Panc1 (cell line): ENCODE data around the gene LRMDA. TPM values are rescaled to one million over a fixed set of nuclear protein-coding genes. Genes with fewer than 3 reads are reported as not detected.

Experiments used
- ATAC-seq: fragments of 200-7000 bp; cut with Tn5 transposase; 2 replicates; pipeline ENCODE4 v1.9.1; 2020; ENCODE audit warnings: mild to moderate bottlenecking, moderate library complexity
- BruUV-seq: library from RNA; stranded (reverse); fragments of 400-500 nt; replicated peaks from 2 replicates; lab custom pipeline; 2021; lab: Mats Ljungman, UMichigan
- CTCF ChIA-PET: fragments of 300-600 bp; sonication (Branson Sonifier 250); formaldehyde crosslinking; loops from one replicate; lab custom pipeline; 2022; ENCODE audit warnings: antibody characterized with exemption; lab: Charles Lee
- POLR2A ChIA-PET: fragments of 300-600 bp; sonication (Branson Sonifier 250); formaldehyde crosslinking; loops from one replicate; lab custom pipeline; 2022; ENCODE audit warnings: antibody characterized with exemption; lab: Charles Lee
- DNase-seq: peaks from one replicate; pipeline ENCODE4 v3.0.0-alpha.2; 2010; ENCODE audit warnings: low read depth, low spot score
- H3K27ac ChIP-seq: 2 replicates; pipeline ENCODE4 v1.5.1; 2011; ENCODE audit warnings: mild to moderate bottlenecking, low read length, inconsistent platforms
- H3K27me3 ChIP-seq: fragments of 200-500 bp; sonication (Bioruptor generic); 2 replicates; pipeline ENCODE4 v1.6.0; 2014; ENCODE audit warnings: low read length, inconsistent platforms; ENCODE audit not compliant: control insufficient read depth, insufficient read depth
- H3K36me3 ChIP-seq: fragments of 200-500 bp; sonication (Bioruptor generic); 2 replicates; pipeline ENCODE4 v1.5.1; 2014; ENCODE audit warnings: inconsistent platforms, mild to moderate bottlenecking, low read length, moderate library complexity; ENCODE audit not compliant: control insufficient read depth, insufficient read depth
- H3K4me1 ChIP-seq: 2 replicates; pipeline ENCODE4 v1.5.1; 2011; ENCODE audit warnings: inconsistent platforms, mild to moderate bottlenecking, low read length, moderate library complexity; ENCODE audit not compliant: control insufficient read depth, insufficient read depth
- H3K4me3 ChIP-seq, 2 experiments: 2 replicates each; pipeline ENCODE4 v1.5.1; 2011 to 2012; ENCODE audit warnings: low read depth in 2 of 2, low read length in 2 of 2, mild to moderate bottlenecking in 2 of 2, inconsistent platforms in 1 of 2, moderate library complexity in 1 of 2
- H3K9me3 ChIP-seq: fragments of 200-500 bp; sonication (Bioruptor generic); 2 replicates; pipeline ENCODE4 v1.5.1; 2014; ENCODE audit warnings: low read depth, mild to moderate bottlenecking, inconsistent platforms, low read length, moderate library complexity; ENCODE audit not compliant: control insufficient read depth, insufficient read depth
- CTCF ChIP-seq: fragments of 450-650 bp; IDR thresholded peaks from 2 replicates; pipeline ENCODE4 v1.5.1; 2017; ENCODE audit warnings: mild to moderate bottlenecking
- POLR2AphosphoS5 ChIP-seq: IDR thresholded peaks from 2 replicates; pipeline ENCODE4 v1.6.1; 2012; ENCODE audit warnings: mild to moderate bottlenecking, low read depth, low read length, moderate library complexity
- REST ChIP-seq, 2 experiments: IDR thresholded peaks; 2 replicates each; pipeline ENCODE4 v1.6.1; 2011 to 2012; ENCODE audit warnings: low read depth in 2 of 2, control low read depth in 1 of 2, low read length in 1 of 2, mild to moderate bottlenecking in 1 of 2, moderate library complexity in 1 of 2; ENCODE audit not compliant: insufficient read depth in 1 of 2
- SIN3A ChIP-seq: IDR thresholded peaks from 2 replicates; pipeline ENCODE4 v1.6.1; 2012; ENCODE audit warnings: low read depth, mild to moderate bottlenecking, low read length, moderate library complexity, borderline replicate concordance; ENCODE audit not compliant: insufficient read depth
- TCF7L2 ChIP-seq: IDR thresholded peaks from 2 replicates; pipeline ENCODE4 v1.6.1; 2011; ENCODE audit warnings: mild to moderate bottlenecking, low read depth, low read length, inconsistent platforms
- in situ Hi-C: cut with HindIII; loops from 2 replicates; pipeline ENCODE4 v1.10.0; 2016; ENCODE audit warnings: low sequenced_read_pairs, low pct_unique_long_range_greater_than_20kb
- intact Hi-C: fragments of 100-400 bp; cut with micrococcal nuclease; formaldehyde crosslinking; loops from one replicate; pipeline ENCODE4 v1.10.0; 2022; ENCODE audit not compliant: unreplicated experiment
- total RNA-seq: library from RNA; stranded (reverse); gene quantifications from one replicate; pipeline ENCODE4 v1.2.1, GENCODE V29; 2021; ENCODE audit not compliant: unreplicated experiment

Gene LRMDA
- total RNA-seq, 1 experiment from 2014 or later = 1.2 TPM

GRCh38 chr10:75922435-75922834 lies 491.0 kb downstream of the LRMDA start:
- POLR2A ChIA-PET = no interaction called here
- H3K27ac ChIP-seq = no peak overlapping the region
- TF ChIP-seq SIN3A (no peak), CTCF (peak; percentile 28), REST (IDR thresholded peaks at IDR 0.05; ENCODE audit: insufficient read depth in 1 of 2, low read depth in 2 of 2, low read length in 1 of 2) (no peak), POLR2AphosphoS5 (no peak), TCF7L2 (no peak)
- H3K4me3 ChIP-seq = no peak overlapping the region
- no TSS peak for BruUV-seq
- CTCF ChIA-PET = interaction anchor here (0.5 kb wide), 1 partner anchor 39 kb away, joined by 3 read pairs; no protein-coding TSS in a partner anchor
- no peaks in the 10 kb centered on the region for H3K36me3 ChIP-seq
- in situ Hi-C loops (no loop called here), intact Hi-C loops (no loop called here)
- DNase-seq (no peak), ATAC-seq (no peak)
- no peaks in the 10 kb centered on the region for H3K4me1 ChIP-seq
- H3K27me3 ChIP-seq = peaks cover 6% of the 10 kb centered on the region; the same call in 1 of the 2 replicates
- H3K9me3 ChIP-seq = no peaks in the 10 kb centered on the region

GRCh38 chr10:75924309-75924902 lies 493.0 kb downstream of the LRMDA start:
- intact Hi-C loops = no loop called here
- no peak for ATAC-seq

More at GRCh38 chr10:75924309-75924902, 493.0 kb downstream of the LRMDA start:
- TF ChIP-seq POLR2AphosphoS5 (no peak), TCF7L2 (no peak), CTCF (no peak), REST (IDR thresholded peaks at IDR 0.05; ENCODE audit: insufficient read depth in 1 of 2, low read depth in 2 of 2, low read length in 1 of 2) (no peak), SIN3A (no peak)
- DNase-seq = no peak
- ChIA-PET CTCF (no interaction called here), POLR2A (no interaction called here)
- in situ Hi-C loops = no loop called here
- no peaks in the 10 kb centered on the region for H3K4me1 ChIP-seq
- H3K9me3 ChIP-seq = no peaks in the 10 kb centered on the region
- BruUV-seq = no TSS peak
- no peak overlapping the region for H3K4me3 ChIP-seq
- H3K36me3 ChIP-seq = no peaks in the 10 kb centered on the region
- H3K27ac ChIP-seq = no peak overlapping the region
- H3K27me3 ChIP-seq = peaks cover 7% of the 10 kb centered on the region; the same call in 1 of the 2 replicates
